Cardiac muscle cell (in vitro differentiated cells and primary cell): ENCODE data around the gene UFM1. TPM values are rescaled to one million over a fixed set of nuclear protein-coding genes. Genes with fewer than 3 reads are reported as not detected.

Source experiments
- DNase-seq, 2 donors: peaks; one replicate each; pipeline versions ENCODE4 v3.0.0 to v3.0.0-alpha.2; 2010 to 2017; ENCODE audit warnings: low read depth in 1 of 2, low spot score in 1 of 2
- H3K27ac ChIP-seq: fragments of 200-600 bp; sonication (generic); 2 replicates; pipeline ENCODE4 v1.5.1; 2016
- H3K27me3 ChIP-seq: fragments of 200-600 bp; sonication (generic); 2 replicates; pipeline ENCODE4 v1.6.0; 2016; ENCODE audit warnings: control low read depth
- H3K36me3 ChIP-seq: fragments of 200-600 bp; sonication (generic); 2 replicates; pipeline ENCODE4 v1.5.1; 2016; ENCODE audit warnings: control low read depth
- H3K4me1 ChIP-seq: fragments of 200-600 bp; sonication (generic); 2 replicates; pipeline ENCODE4 v1.8.1; 2017; ENCODE audit warnings: low read depth, mild to moderate bottlenecking, mixed run types
- H3K4me3 ChIP-seq: fragments of 200-600 bp; sonication (generic); 2 replicates; pipeline ENCODE4 v1.5.1; 2016; ENCODE audit warnings: mild to moderate bottlenecking
- H3K9me3 ChIP-seq: fragments of 200-600 bp; sonication (generic); 2 replicates; pipeline ENCODE4 v1.5.1; 2017; ENCODE audit warnings: low read depth, mild to moderate bottlenecking, control low read depth
- polyA plus RNA-seq: library from polyadenylated mRNA; unstranded; fragments of >200 nt; fragmentation: Nextera tagmentation; extraction: Ambion mirVana; gene quantifications from 2 replicates; pipeline ENCODE4 v1.2.1, GENCODE V29; 2016
- total RNA-seq: library from RNA; depleted of rRNA; stranded (reverse); fragments of >200 nt; gene quantifications from 2 replicates; pipeline ENCODE4 v1.2.3, GENCODE V29; 2016
- TF ChIP-seq, protein P1 (sequence below): IDR thresholded peaks from 2 replicates; pipeline ENCODE4 v1.5.1; 2012; ENCODE audit warnings: low read depth, mild to moderate bottlenecking, low read length

The UFM1 gene
- total and polyA plus RNA-seq, 2 experiments from 2014 or later = 40.4 to 58.4 TPM

DNA sequence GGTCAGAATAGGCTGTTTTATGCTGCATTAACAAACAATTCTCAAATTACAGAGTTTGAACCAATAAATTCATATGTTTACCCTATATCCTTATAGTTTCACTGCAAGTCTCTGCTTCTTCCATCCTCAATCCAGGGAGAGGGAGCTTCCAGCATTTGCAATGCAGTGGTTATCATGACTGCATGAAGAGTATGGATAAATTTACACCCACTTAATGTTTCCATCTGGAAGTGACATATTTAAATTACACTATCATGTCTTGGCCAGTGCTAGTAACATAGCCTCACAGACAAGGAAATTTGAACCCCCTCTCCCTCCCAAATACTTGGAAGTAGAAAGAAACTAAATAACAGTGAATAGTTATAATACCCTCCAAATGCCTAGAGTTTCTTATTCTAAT, 33.5 kb upstream of the UFM1 start:
- Histone ChIP-seq H3K27ac (no peak overlapping the region), H3K4me3 (no peak overlapping the region), H3K27me3 (no peaks in the 10 kb centered on the region), H3K4me1 (no peaks in the 10 kb centered on the region), H3K9me3 (no peaks in the 10 kb centered on the region), H3K36me3 (no peaks in the 10 kb centered on the region)
- DNase-seq = no peak
- TF ChIP-seq, protein P1, sequence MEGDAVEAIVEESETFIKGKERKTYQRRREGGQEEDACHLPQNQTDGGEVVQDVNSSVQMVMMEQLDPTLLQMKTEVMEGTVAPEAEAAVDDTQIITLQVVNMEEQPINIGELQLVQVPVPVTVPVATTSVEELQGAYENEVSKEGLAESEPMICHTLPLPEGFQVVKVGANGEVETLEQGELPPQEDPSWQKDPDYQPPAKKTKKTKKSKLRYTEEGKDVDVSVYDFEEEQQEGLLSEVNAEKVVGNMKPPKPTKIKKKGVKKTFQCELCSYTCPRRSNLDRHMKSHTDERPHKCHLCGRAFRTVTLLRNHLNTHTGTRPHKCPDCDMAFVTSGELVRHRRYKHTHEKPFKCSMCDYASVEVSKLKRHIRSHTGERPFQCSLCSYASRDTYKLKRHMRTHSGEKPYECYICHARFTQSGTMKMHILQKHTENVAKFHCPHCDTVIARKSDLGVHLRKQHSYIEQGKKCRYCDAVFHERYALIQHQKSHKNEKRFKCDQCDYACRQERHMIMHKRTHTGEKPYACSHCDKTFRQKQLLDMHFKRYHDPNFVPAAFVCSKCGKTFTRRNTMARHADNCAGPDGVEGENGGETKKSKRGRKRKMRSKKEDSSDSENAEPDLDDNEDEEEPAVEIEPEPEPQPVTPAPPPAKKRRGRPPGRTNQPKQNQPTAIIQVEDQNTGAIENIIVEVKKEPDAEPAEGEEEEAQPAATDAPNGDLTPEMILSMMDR = no peak

DNA sequence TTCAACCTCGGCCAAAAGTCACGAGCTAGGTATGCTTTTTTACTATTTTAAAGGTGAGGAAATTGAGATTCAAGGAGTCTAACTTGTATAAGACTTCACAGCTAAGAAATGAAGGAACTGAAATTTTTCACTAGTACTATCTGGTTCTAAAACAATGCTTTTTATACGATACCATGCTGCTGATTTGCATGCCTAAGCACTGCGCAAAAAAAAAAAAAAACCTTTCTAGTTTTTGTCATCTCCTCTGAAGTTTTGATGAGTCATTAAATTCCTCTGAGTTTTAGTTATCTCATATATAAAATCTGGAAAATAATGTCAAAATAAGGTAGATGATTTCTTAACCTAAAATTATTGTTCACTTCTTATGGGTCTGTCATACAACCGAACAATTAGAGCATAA, 28.0 kb upstream of the UFM1 start:
- H3K4me1 ChIP-seq = no peaks in the 10 kb centered on the region
- no peak overlapping the region for H3K4me3 ChIP-seq
- no peaks in the 10 kb centered on the region for H3K9me3 ChIP-seq
- no peak overlapping the region for H3K27ac ChIP-seq
- DNase-seq = no peak
- TF ChIP-seq, protein P1 = no peak
- no peaks in the 10 kb centered on the region for H3K36me3 ChIP-seq
- H3K27me3 ChIP-seq = no peaks in the 10 kb centered on the region

DNA sequence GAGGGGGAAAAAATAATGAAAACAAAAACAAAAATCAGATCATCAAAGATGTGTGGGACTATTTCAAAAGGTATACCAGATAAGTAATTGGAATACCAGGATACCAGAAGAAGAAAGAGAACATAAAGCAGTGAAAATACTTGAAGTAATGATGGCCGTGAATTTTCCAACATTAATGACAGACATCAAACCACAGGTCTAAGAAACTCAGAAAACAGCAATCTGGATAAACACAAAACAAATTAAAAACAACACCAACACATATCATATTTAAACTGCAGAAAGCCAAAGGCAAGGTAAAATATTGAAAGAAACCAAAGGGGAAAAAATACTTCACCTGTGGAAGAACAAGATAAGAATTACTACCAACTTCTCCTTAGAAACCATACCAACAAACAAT, 24.2 kb upstream of the UFM1 start:
- no peaks in the 10 kb centered on the region for H3K27me3 ChIP-seq
- H3K9me3 ChIP-seq = no peaks in the 10 kb centered on the region
- H3K27ac ChIP-seq = no peak overlapping the region
- DNase-seq = no peak
- no peaks in the 10 kb centered on the region for H3K36me3 ChIP-seq
- H3K4me1 ChIP-seq = no peaks in the 10 kb centered on the region
- TF ChIP-seq, protein P1 = no peak
- H3K4me3 ChIP-seq = no peak overlapping the region

DNA sequence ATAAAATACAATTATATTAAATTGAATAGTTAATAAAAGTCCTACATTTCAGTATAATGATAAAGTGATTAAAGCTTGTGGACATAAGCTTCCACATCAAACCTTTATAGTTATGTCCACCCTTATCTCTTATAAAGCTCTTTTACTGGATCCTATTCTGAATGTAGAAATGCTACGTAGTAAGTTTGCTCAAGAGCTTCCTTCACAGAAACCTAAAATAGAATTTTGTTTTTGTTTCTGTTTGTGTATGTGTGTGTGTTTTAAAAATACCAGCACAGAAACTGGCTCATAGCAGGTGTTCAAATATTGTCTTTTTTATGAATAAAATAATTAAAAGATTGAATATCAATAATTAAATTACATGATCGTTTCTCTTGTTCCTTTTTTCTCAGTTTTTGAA, 21.0 kb upstream of the UFM1 start:
- no peak overlapping the region for H3K4me3 ChIP-seq
- TF ChIP-seq, protein P1 = no peak

DNA sequence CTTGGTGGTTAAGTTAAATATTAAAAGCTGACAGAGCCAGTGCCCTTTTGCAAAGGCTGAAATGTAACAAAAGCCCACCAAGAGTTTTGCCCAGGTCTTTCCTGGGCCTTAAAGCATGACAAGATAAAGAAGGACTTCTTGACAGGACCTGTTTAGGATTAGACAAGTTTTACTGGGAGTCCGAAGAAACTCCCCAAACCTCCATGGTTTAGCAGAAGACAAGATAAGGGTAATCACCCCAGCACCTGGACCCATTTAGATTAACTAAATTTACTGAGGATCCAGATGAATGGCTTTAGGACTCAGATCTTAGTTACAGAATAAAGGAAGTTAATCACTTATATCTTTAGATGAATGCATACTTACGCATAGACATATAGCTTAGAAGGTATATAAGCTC, 14.8 kb upstream of the UFM1 start:
- DNase-seq = no peak
- Histone ChIP-seq H3K27me3 (no peaks in the 10 kb centered on the region), H3K27ac (no peak overlapping the region), H3K36me3 (no peaks in the 10 kb centered on the region), H3K4me3 (no peak overlapping the region), H3K4me1 (no peaks in the 10 kb centered on the region), H3K9me3 (no peaks in the 10 kb centered on the region)
- TF ChIP-seq, protein P1 = no peak

More for the DNA sequence above, 21.0 kb upstream of the UFM1 start:
- no peaks in the 10 kb centered on the region for H3K4me1 ChIP-seq
- H3K27me3 ChIP-seq = no peaks in the 10 kb centered on the region
- H3K27ac ChIP-seq = no peak overlapping the region
- H3K36me3 ChIP-seq = no peaks in the 10 kb centered on the region
- no peak for DNase-seq
- H3K9me3 ChIP-seq = no peaks in the 10 kb centered on the region

DNA sequence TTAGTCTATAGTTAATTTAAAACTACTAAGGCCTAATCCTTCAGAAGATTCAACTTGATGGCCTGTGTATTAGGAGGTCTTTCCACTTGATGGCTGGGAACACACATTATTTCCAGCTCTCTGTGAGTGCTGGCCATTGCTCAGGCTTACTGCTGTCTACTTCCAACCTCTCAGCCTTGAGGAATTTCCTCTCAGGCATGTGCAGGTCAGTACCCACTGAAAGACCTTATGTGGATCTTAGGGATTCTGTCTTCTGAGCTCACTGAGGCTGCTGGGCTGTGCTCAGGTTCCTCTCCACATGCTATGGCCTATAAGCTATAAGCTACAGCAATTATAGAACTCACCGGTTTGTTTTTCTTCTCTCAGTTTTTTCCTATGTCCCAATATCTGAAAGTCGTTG, 11.6 kb upstream of the UFM1 start:
- TF ChIP-seq, protein P1 = no peak
- no peak overlapping the region for H3K4me3 ChIP-seq

More for the DNA sequence above, 11.6 kb upstream of the UFM1 start:
- peak in 1 of 2 donors; percentile 3 for DNase-seq
- H3K27ac ChIP-seq = no peak overlapping the region
- H3K4me1 ChIP-seq = no peaks in the 10 kb centered on the region
- no peaks in the 10 kb centered on the region for H3K36me3 ChIP-seq
- no peaks in the 10 kb centered on the region for H3K9me3 ChIP-seq
- no peaks in the 10 kb centered on the region for H3K27me3 ChIP-seq
